WTC11 (cell line): ENCODE data around the gene PNMA8A. TPM values are rescaled to one million over a fixed set of nuclear protein-coding genes. Genes with fewer than 3 reads are reported as not detected.

ENCODE experiments used
- ATAC-seq: fragments of 200-7000 bp; cut with Tn5 transposase; 2 replicates; pipeline ENCODE4 v1.10.0; 2021; ENCODE audit warnings: mild to moderate bottlenecking, moderate library complexity
- CTCF ChIA-PET: fragments of 300-600 bp; sonication (Branson Sonifier 250); formaldehyde crosslinking; loops from one replicate; lab custom pipeline; 2021; ENCODE audit warnings: antibody characterized with exemption; lab: Charles Lee
- POLR2A ChIA-PET: fragments of 350-600 bp; sonication (Branson Sonifier 250); formaldehyde crosslinking; loops from one replicate; lab custom pipeline; 2021; ENCODE audit warnings: antibody characterized with exemption; lab: Charles Lee
- DNase-seq: peaks from one replicate; pipeline ENCODE4 v3.0.0; 2021; ENCODE audit warnings: low spot score
- H3K27ac Mint-ChIP-seq: 2 replicates; pipeline ENCODE4 v1.8.0; 2021; ENCODE audit warnings: mixed read lengths
- H3K27me3 Mint-ChIP-seq: 2 replicates; pipeline ENCODE4 v1.8.0; 2021; ENCODE audit warnings: low read depth, mild to moderate bottlenecking, moderate library complexity, mixed read lengths
- H3K36me3 Mint-ChIP-seq: 2 replicates; pipeline ENCODE4 v1.8.0; 2021; ENCODE audit warnings: mixed read lengths
- H3K4me1 Mint-ChIP-seq: 2 replicates; pipeline ENCODE4 v1.8.0; 2022; ENCODE audit warnings: mixed read lengths
- H3K4me3 Mint-ChIP-seq: 2 replicates; pipeline ENCODE4 v1.8.0; 2021; ENCODE audit warnings: mild to moderate bottlenecking, moderate library complexity, mixed read lengths
- H3K9me3 Mint-ChIP-seq: 2 replicates; pipeline ENCODE4 v1.8.0; 2021; ENCODE audit warnings: mixed read lengths
- STAT6 ChIP-seq: sonication (generic); formaldehyde crosslinking; conservative IDR thresholded peaks from 2 replicates; pipeline ENCODE4 v1.8.1; 2023; ENCODE audit warnings: mild to moderate bottlenecking, low read depth, missing genetic modification reagents, moderate library complexity
- total RNA-seq: library from RNA; stranded (reverse); gene quantifications from 3 replicates; pipeline ENCODE4 v1.2.3, GENCODE V29; 2021

The PNMA8A gene
- total RNA-seq, 1 experiment from 2014 or later = 25.4 TPM

- H3K9me3 Mint-ChIP-seq = no peaks in the 10 kb centered on the region
- DNase-seq (no peak), ATAC-seq (no peak)
- TF ChIP-seq STAT6 = no peak
- no peak overlapping the region for H3K4me3 Mint-ChIP-seq
- H3K4me1 Mint-ChIP-seq = peaks cover 17% of the 10 kb centered on the region
- no peak overlapping the region for H3K27ac Mint-ChIP-seq
- ChIA-PET CTCF (interaction anchor here (0.6 to 1.2 kb wide), 2 partner anchors 21 to 70 kb away, joined by 3 to 6 read pairs; no protein-coding TSS in a partner anchor), POLR2A (interaction anchor here (0.6 kb wide), 1 partner anchor 8 kb away, joined by 4 read pairs; no protein-coding TSS in a partner anchor)
- peaks cover 10% of the 10 kb centered on the region for H3K27me3 Mint-ChIP-seq
- no peaks in the 10 kb centered on the region for H3K36me3 Mint-ChIP-seq
Observed at GRCh38 chr19:46420056-46420455, 51.3 kb downstream of the PNMA8A start.

Other genes starting within 250 kb of the PNMA8A start
- gene IGFL1, start 241.8 kb downstream of the PNMA8A start, total RNA-seq = not detected in 3 replicates
- gene HIF3A, start 174.5 kb downstream of the PNMA8A start, total RNA-seq = 31.8 to 58.2 TPM (median 48.7 TPM) in 3 replicates
- gene PPP5C, start 124.5 kb downstream of the PNMA8A start, total RNA-seq = 98.9 to 107 TPM (median 103 TPM) in 3 replicates
- 25.2 to 27.2 TPM (median 25.7 TPM) in 3 replicates for gene CCDC8, start 58.0 kb downstream of the PNMA8A start, total RNA-seq
- 1.2 to 2.0 TPM (median 2.0 TPM) in 3 replicates for gene PNMA8C, start 42.6 kb downstream of the PNMA8A start, total RNA-seq
- gene PNMA8B, start 24.3 kb upstream of the PNMA8A start, total RNA-seq = 2.8 to 4.0 TPM (median 3.6 TPM) in 3 replicates
- 306 to 350 TPM (median 346 TPM) in 3 replicates for gene CALM3, start 129.8 kb upstream of the PNMA8A start, total RNA-seq
- 0.24 TPM in 1 of 3 replicates, not detected in the others for gene PTGIR, start 153.5 kb upstream of the PNMA8A start, total RNA-seq
- not detected in 3 replicates for gene GNG8, start 164.6 kb upstream of the PNMA8A start, total RNA-seq
- gene DACT3, start 189.6 kb upstream of the PNMA8A start, total RNA-seq = 1.8 to 1.9 TPM (median 1.8 TPM) in 3 replicates
- 78.5 to 100 TPM (median 81.5 TPM) in 3 replicates for gene PRKD2, start 245.6 kb upstream of the PNMA8A start, total RNA-seq